GM15510 (cell line): Measurements from ENCODE around the gene ZFP30.

Experiments
- POLR2A ChIP-seq: IDR thresholded peaks from 3 replicates; pipeline ENCODE4 v1.6.1; 2011; ENCODE audit warnings: borderline replicate concordance; ENCODE audit not compliant: insufficient read length; ENCODE audit errors: extremely low read depth

ZFP30 gene

DNA sequence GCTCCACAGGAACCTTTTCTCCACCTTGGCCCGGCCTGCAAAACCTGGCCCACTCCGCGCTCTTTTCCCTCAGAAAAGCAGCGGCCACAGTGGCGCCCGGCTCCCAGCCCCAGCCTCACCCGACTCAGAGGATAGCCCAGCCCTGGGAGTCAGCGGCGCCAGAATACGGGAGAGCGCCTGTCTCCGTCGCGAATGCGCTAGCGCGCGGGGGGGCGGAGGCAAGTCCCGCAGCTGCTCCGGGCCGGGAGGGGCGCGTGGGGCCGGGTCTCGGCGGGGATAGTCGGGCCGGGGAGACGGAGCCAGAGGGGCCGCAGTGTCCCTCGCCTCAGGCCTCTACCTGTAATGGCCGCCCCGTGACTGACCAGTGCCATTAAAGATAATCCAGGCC, at the start of gene ZFP30:
Gene ZFP30 (minus strand): TSS at position 165 of the 388 bp plus-strand sequence. CDS start 7,643 bp downstream, outside the sequence.
- no peak for TF ChIP-seq POLR2A

- no peak for TF ChIP-seq POLR2A
Measured at GRCh38 chr19:37699057-37699456, 43.8 kb upstream of the ZFP30 start.

DNA sequence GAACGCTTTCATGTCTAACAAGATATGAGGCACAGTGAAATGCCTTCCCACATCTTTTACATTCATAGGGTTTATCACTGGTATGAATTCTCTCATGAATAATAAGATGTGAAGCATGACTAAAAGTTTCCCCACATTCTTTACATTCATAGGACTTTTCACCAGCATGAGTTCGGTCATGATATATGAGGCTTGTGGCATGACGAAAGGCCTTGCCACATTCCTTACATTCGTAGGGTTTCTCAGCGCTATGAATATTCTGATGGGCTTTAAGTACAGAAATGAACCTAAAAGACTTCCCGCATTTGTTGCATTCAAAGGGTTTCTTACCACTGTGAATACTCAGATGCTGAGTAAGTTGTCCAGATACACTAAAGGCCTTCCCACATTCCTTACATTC, 43.0 kb upstream of the ZFP30 start:
- TF ChIP-seq POLR2A: no peak

DNA sequence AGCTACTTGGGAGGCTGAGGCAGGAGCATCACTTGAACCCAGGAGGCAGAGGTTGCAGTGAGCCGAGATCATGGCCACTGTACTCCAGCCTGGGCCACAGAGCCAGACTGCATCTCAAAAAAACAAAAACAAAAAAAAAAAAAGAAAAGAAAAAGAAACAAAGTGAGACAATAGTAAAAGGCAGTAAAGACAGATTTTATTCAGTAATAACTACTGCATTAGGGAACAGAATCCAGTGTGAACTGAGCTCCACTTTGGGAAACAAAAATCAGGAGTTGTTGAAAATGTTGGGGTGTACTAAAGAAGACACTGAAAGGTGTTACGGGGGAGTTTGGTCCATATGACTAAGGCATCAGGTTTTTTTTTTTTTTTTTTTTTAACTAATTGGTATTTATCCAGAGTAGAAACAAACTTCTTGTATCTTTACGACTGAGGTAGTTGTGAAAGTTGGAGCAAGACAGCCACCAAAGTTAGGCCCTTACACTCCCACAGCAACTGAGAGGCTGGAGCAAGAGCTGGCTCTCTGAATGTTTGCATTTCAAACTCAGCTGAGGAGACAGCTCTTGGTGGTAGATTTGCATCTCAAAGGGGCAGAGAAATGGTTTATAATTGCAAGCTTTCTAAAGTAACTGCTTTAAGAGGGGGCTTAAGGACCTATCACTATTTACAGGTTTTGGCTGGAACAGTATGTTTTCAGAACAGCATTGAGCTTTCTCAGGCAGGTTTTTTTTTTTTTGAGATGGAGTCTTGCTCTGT, 40.1 kb upstream of the ZFP30 start:
- TF ChIP-seq POLR2A: no peak

- no peak for TF ChIP-seq POLR2A
Measured at GRCh38 chr19:37692956-37693620, 37.8 kb upstream of the ZFP30 start.

- no peak for TF ChIP-seq POLR2A
Measured at GRCh38 chr19:37691881-37692504, 36.7 kb upstream of the ZFP30 start.

DNA sequence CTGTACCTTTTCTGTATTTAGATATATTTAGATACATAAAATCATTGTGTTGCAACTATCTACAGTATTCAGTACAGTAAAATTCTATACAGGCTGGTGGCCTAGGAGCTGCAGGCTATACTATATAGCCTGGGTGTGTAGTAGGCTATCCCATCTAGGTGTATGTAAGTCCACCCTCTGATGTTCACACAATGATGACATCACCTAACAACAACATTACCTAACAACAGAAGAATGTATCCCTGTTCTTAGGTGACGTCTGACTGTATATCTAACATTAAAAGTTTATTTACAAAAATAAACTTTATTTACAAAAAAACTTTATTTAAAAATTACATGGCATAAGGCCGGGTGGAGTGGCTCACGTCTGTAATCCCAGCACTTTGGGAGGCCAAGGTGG, 28.3 kb upstream of the ZFP30 start:
- no peak for TF ChIP-seq POLR2A

DNA sequence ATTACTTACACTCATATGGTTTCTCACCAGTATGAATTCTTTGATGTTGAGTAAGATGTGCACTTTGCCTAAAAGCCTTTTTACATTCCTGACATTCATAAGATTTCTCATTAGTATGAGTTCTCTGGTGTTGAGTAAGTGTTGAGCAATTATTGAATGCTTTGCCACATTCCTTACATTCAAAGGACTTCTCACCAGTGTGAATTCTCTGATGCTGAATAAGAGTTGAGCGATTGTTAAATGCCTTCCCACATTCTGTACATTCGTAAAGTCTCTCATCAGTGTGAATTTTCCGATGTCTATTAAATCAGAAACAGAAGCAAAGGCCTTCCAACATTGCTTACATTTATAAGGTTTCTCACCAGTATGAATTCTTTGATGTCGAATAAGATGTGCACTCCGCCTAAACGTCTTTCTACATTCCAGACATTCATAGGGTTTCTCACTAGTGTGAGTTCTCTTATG, 14.2 kb upstream of the ZFP30 start:
- no peak for TF ChIP-seq POLR2A

- peak; percentile 55 for TF ChIP-seq POLR2A
Measured at GRCh38 chr19:37655689-37656371, 565 bp upstream of the ZFP30 start.

DNA sequence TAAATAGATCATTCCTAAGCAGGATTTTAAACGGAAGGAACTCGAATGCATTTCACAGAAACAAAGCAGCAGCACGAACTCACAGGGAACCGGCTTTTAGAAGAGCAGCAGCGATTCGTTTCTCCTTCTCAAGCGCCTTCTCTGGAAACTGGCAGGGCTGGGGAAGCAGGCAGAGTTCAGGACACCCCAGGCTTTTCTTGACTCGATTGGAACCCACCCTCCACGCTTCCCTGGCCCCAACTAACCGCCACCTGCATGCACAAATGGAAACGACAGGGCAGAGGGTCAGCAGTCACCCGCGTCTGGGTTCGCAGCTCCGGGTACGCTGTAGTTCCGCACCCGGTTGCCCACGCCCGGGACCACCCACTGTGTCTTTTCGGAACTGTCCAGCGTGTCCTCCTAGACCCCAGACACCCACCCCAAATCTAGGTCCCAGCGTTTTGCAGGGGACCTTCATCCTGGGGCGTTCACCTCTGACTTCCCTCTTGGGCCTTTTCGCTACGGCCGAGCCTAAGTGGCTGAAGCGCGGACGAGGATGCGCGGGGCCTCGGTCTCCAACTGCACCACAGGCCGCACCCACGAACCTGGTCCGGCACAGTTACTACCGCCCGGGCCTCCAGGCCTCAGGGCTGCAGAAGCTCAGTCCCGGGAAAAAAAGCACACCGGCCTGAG, 500 bp downstream of the ZFP30 start:
- TF ChIP-seq POLR2A: peak; percentile 20

GRCh38 chr19:37654118-37654517, 1.1 kb downstream of the ZFP30 start:
- no peak for TF ChIP-seq POLR2A

DNA sequence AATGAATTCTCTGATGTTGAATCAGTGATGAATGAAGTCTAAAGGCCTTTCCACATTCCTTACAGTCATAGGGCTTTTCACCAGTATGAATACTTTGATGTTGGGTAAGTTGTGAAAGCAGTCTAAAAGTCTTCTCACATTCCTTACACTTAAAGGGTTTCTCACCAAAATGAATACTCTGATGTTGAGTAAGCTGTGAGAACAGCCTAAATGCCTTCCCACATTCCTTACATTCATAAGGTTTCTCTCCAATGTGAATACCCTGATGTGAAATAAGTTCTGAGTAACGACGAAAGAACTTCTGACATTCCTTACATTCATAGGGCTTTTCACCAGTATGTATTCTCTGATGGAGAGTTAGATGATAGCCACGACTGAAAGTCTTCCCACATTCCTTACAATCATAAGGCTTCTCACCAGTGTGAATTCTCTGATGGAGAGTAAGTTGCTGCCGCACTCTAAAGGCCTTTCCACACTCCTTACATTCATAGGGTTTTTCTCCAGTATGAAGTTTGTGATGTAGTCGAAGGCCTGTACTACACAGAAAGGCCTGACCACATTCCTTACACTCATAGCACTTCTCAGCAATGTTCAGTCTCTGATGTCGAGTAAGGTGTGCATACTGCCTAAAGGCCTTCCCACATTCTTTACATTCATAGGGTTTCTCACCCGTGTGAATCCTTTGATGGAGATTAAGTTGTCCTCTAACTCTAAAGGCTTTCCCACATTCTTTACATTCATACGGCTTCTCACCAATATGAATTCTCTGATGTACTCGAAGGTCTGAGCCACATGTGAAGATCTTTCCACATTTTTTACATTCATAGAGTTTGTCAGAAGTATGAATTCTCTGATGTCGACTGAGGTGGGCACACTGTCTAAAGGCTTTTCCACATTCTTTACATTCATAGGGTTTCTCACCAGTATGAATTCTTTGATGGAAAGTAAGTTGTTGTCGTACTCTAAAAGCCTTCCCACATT, 19.9 kb downstream of the ZFP30 start:
- TF ChIP-seq POLR2A: no peak

GRCh38 chr19:37594982-37595382, 60.3 kb downstream of the ZFP30 start:
- TF ChIP-seq POLR2A: no peak
